Measurements from ENCODE around the gene GABRB1.

The GABRB1 gene

GRCh38 chr4:47118192-47118929, 87.0 kb downstream of the GABRB1 start:
- no peak for DNase-seq
- no peak for ATAC-seq

GRCh38 chr4:47120783-47121182, 89.4 kb downstream of the GABRB1 start:
- DNase-seq (no peak), ATAC-seq (peak; percentile 14)

- ATAC-seq = peak; percentile 46
- DNase-seq = peak; percentile 41
These were observed 91.4 kb downstream of the GABRB1 start for GRCh38 chr4:47122592-47123291.

DNA sequence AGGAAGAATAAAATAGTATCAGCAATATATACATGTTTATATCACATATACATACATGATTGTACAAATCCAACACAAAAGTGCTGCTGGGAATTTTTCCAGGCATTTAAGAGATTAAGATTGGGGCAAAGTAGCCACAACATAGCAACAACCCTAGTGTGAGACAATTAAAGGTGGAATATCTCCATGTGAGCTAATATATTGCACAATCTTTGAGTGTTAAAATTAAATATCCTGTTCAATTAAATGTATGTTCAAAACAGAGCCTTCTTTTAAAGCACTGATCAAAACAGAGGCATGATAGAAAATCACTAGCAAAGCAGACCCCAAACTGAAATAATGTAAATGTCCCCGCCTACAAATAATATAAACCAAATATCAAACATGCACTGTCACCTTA, 97.6 kb downstream of the GABRB1 start:
- no peak for ATAC-seq
- no peak for DNase-seq

GRCh38 chr4:47135210-47135609, 103.8 kb downstream of the GABRB1 start:
- no peak for ATAC-seq
- no peak for DNase-seq

DNA sequence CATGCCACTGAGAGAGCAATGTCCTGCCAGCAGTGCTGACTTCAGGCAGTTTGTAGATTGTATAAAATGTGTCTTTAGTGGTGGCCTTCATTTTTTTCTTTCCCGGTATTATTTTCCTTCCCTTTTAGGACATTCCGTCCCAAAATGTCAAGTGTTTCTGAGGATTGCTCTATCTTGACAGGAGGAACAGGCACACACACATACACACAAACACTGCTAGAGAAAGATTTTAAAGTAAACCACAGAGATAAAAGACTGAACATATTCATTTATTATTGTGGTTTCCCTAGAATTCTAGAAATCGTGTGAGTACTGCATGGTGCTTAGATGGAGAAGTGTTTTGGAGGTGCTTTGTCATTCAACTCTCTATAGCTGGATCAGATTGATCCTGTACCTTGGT, 111.9 kb downstream of the GABRB1 start:
- ATAC-seq (no peak), DNase-seq (no peak)

DNA sequence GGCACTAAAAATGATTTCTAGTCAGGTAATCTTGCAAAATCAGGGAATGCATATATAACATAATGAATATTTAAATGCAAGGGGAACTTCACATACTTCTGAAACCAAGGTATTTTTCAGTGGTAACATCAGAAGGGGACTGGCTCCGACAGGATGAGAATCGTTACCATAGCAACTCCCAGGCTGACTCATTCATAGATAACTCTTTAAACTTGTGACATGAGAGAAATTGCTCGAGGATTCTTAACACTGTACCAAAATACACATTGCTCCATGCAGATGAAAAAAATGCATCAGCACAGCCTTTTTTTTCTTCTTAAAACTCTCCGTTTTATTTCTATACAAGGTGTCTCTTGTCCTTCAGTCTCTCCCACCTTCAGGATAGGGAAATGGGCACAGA, 114.3 kb downstream of the GABRB1 start:
- DNase-seq (no peak), ATAC-seq (no peak)

DNA sequence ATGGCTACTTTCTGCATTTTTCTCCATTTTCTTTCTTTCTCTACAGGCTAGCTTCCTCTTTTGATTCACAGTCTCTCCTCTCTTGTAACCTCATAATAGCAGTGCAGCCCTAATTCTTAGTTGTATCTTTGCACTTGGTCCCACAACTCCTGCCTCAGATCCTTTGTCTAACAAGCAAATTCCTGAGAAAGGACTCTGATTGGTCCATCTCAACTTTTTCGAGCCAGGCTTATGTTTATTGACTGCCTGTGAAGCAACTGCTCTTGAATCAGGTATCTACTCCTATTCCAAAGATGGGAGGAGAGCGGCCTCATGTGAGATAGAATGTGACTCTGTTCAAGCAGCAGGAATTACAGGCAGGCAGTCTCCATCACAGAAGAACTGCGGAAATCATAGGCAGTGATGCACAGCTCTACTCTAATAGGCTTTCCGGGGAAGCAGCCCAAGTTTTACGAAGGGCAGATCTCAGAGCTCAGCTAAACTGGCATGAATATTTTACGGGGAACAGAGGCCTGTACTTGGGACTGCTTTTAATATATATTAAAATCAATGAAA, 123.5 kb downstream of the GABRB1 start:
- ATAC-seq (no peak), DNase-seq (no peak)

GRCh38 chr4:47155919-47156318, 124.6 kb downstream of the GABRB1 start:
- ATAC-seq = no peak
- no peak for DNase-seq

DNA sequence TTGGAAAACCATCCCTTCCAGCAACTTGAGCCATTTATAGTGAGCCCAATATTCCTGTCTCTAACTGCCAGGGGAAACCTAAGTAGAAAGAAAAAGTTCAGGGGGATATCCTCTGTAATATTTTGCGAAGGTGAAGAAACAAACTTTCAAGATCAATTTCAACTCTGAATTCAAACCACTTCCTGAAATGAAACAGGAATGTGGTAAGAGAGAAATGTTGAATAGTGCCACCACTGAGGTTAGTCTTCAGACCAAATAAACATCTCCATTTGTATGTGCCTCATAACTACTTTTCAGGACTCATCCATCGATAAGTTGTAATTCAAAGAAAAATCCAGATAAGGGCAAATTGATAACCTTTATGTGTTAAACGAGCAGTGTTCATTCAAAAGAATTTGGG, 128.7 kb downstream of the GABRB1 start:
- DNase-seq = no peak
- no peak for ATAC-seq

DNA sequence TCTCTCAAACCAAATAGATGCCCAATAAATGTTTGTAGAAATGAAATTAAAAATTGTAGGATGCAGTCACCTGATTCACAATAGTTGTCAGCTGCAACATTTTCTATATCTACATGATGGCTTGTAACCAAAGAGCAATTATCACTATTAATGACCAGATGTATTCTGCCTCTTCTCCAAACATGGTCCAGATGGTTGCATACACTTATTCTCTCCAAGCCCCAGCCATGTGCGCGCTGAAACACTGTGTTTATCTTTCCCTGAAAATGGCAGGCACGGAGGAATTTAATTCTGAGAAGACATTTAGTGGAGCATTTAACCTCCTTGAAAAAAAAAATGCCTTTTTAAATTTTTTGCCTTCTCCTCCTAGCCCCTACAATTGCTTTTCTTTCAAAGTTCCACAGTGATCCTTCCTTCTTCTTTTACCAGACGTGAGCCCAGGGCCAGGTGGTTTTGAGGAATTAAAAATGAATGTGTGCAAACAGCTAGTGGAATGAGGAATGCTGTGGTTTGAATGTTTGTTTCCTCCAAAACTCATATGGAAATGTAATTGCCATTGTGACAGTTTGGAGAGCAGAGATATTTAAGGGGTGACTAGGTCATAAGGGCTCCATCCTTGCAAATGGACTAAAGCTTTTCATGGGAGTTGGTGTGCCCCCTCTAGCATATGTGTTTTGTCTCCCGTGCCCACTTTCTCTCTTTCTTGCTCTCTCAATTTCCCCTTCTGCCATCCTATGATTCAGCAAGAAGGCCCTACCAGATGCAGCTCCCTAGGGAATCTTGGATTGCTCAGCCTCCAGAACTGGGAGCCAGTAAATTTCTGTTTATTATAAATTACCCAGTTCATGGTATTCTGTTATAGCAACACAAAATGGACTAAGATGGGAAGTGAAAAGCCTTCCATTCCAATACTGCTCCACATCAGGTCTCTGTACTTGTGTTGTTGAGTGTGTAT, 136.0 kb downstream of the GABRB1 start:
- DNase-seq (no peak), ATAC-seq (no peak)

DNA sequence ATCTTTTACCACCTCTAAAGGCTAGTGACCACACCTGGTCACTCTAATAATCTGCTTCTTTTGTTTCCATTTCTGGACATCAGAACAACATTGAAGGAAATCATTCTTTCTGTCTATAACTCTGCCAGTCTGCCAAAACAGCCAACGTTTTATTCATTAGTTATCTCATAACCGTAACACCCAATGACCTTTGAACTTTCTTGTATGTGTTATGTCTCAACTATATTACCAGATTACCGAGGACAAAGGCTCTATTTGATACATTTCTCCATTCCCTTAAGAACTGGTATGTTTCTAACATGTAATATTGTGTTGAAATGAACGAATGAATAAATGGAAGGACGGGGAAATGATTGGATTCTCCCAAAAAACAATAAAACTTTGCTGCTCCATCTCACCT, 152.7 kb downstream of the GABRB1 start:
- no peak for DNase-seq
- ATAC-seq = no peak

DNA sequence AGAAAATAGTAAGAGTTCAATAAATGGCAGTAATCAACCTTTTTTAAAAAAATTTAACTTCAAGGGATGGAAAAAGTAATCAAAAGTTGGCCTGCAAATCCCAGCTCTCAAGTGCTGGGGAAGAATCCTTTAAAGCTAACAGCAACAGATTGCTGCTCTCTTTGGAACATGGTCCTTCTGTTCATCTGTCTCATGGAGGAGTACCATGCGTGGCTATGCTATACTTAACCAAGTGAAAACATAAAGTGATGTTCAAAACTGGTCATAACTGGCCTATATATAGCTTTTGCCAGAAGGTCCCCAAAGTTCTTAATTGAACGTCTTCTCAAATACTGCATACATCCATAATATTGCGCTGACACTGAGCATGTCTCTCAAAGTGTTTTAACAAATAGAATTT, 154.4 kb downstream of the GABRB1 start:
- DNase-seq (no peak), ATAC-seq (no peak)

DNA sequence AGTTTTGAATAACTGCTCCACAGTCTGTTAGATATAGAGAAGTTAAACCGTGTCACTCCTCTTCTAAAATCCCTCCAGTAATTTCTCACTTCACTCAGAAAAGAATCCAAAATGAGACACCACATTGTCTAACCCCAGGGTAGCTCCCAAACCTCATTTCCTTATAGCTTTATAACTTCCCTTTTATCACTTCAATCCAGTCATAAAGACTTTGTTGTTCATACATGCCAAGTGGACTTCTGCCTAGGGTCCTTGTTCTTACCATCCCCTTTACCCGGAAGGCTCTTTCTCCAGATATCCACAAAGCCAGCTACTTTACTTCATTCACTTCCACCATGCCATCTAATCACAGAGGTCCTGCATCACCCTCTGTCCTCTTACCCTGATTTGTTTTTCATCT, 156.2 kb downstream of the GABRB1 start:
- DNase-seq (no peak), ATAC-seq (no peak)

DNA sequence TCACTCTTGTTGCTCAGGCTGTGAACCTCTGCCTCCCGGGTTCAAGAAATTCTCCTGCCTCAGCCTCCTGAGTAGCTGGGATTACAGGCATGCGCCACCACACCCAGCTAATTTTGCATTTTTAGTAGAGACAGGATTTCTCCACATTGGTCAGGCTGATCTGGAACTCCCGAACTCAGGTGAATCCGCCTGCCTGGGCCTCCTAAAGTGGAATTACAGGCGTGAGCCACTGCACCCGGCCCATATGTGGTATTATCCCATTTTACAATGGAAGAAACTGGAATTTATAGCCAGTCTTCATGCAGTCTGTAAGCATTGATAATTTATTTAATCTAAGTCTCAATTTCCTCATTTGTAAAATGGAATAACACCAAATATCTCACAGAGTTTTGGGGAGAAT, 161.8 kb downstream of the GABRB1 start:
- ATAC-seq = no peak

DNA sequence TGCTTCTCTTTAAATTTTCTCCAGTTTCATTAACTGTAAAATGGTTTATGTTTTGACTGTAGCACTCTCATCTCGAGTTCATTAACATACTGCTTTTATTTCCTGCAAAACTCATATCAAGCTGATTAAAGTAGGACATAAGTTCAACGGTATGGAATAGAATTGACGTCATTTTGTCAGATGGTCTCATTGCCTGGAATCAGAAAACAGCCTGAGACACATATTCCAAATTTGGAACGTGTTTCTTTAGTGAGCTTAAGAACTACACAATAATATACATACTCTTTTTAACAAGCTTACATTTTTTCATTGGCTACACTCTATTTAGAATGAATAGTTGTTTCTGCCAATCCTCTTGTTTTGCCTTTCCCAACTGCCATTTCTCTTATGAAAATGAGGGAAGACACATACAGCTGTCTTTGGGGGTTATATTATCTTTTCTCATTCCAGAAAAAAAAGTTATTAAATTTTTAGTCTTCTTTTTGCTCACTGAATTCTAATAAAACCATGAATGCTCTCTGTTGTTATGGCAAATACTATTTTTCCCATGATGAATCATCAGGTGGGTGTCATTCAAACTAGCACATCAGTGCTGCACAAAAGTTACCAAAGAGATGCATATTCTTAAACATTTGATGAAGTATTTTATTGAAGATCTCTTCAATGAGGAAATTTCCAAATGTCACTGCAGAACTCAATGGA, 162.8 kb downstream of the GABRB1 start:
- no peak for ATAC-seq
- no peak for DNase-seq

More for the DNA sequence above, 161.8 kb downstream of the GABRB1 start:
- DNase-seq = no peak

GRCh38 chr4:47195706-47196105, 164.3 kb downstream of the GABRB1 start:
- no peak for DNase-seq
- no peak for ATAC-seq

DNA sequence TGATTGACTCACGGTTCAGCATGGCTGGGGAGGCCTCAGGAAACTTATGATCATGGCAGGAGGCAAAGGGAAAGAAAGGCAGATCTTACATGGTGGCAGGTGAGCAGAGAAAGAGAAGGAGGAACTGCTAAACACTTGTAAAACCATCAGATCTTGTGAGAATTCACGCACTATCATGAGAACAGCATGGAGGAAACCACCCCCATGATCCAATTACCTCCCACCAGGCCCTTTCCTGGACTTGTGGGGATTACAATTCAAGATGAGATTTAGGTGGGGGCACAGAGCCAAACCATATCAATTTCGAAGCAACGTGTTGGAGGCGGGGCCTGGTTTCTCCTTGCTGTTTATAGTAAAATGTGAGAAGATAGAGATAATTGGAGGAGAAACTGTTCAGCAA, 167.4 kb downstream of the GABRB1 start:
- ATAC-seq (no peak), DNase-seq (no peak)

- DNase-seq (no peak), ATAC-seq (no peak)
These were observed 172.2 kb downstream of the GABRB1 start for GRCh38 chr4:47203593-47203992.

DNA sequence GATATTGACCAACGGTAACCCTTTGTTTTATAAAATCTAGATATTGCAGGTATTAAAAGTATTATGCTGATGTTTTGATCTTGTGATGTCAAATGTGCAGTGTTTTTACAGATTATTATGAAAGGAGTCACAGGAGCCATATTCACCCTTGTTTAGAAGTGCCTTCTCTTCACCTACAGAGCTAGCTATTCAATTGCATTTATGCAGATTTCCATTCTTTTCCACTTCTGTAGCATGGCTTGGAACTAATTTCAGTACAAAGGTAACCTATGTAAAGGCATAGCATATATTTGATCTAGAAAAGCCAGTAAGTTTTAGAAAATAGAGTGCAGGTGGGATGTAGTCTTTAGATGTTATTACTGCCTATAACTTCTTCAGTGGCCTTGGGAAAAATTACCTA, 176.2 kb downstream of the GABRB1 start:
- DNase-seq (no peak), ATAC-seq (no peak)

- ATAC-seq (no peak), DNase-seq (no peak)
These were observed 178.5 kb downstream of the GABRB1 start for GRCh38 chr4:47209833-47210232.

DNA sequence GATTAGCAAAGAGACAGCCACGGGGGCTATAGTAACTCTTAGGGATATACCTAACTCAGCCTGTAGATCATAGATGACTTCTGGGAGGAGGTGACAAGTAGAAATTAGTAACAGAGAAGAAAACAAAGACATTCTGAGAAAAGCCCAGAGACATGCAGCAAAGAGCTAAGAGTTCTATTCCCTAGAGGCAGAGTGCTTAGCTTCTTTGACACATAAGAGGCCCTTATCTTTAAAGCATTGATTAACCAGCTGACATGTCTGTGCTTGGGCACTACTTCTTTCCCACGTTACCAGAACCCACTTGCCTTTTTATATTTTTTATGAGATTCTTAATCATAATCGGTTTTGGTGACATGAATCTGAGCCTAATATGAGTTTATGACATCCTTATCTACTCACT, 179.5 kb downstream of the GABRB1 start:
- no peak for ATAC-seq
- DNase-seq = no peak
